ENCODE results near the gene E2F4.

The E2F4 gene

GRCh38 chr16:67238806-67239470 lies 47.0 kb downstream of the E2F4 start:
- no peak for DNase-seq

- DNase-seq: no peak
These were observed 48.6 kb downstream of the E2F4 start for GRCh38 chr16:67240506-67240905.

- no peak for DNase-seq
These were observed 49.3 kb downstream of the E2F4 start for GRCh38 chr16:67241008-67241900.

- DNase-seq: no peak
These were observed 50.3 kb downstream of the E2F4 start for GRCh38 chr16:67242138-67242730.

- no peak for DNase-seq
These were observed 51.5 kb downstream of the E2F4 start for GRCh38 chr16:67243481-67243880.

- peak; percentile 87 for DNase-seq
These were observed 52.6 kb downstream of the E2F4 start for GRCh38 chr16:67244387-67245185.

GRCh38 chr16:67245186-67245585 lies 53.2 kb downstream of the E2F4 start:
- DNase-seq: no peak

- no peak for DNase-seq
These were observed 53.7 kb downstream of the E2F4 start for GRCh38 chr16:67245674-67246080.

GRCh38 chr16:67246081-67246755 lies 54.3 kb downstream of the E2F4 start:
- DNase-seq: peak; percentile 62

GRCh38 chr16:67246756-67247191 lies 54.8 kb downstream of the E2F4 start:
- peak; percentile 39 for DNase-seq

- DNase-seq: peak; percentile 98
These were observed 55.5 kb downstream of the E2F4 start, which contains the start of gene FHOD1 for GRCh38 chr16:67247192-67248072. Gene FHOD1, minus strand, starts transcription at chr16:67247481. Its CDS starts 71 bp downstream, at chr16:67247410.

- DNase-seq: no peak
These were observed 56.1 kb downstream of the E2F4 start for GRCh38 chr16:67248073-67248400.
